Neural crest cell (in vitro differentiated cells): Measurements from ENCODE around the gene MIEF1. TPM values are rescaled to one million over a fixed set of nuclear protein-coding genes. Genes with fewer than 3 reads are reported as not detected.

ENCODE experiments used
- DNase-seq: peaks from one replicate; pipeline ENCODE4 v3.0.0; 2021; ENCODE audit warnings: low read depth, mixed read lengths, low spot score
- H3K27ac Mint-ChIP-seq: one replicate; pipeline ENCODE4 v1.8.0; 2021; ENCODE audit warnings: mild to moderate bottlenecking, mixed read lengths; ENCODE audit not compliant: unreplicated experiment
- H3K27me3 Mint-ChIP-seq: 2 replicates; pipeline ENCODE4 v1.8.0; 2021; ENCODE audit warnings: low read depth, mild to moderate bottlenecking, mixed read lengths
- H3K36me3 Mint-ChIP-seq: 2 replicates; pipeline ENCODE4 v1.8.0; 2021; ENCODE audit warnings: low read depth, mild to moderate bottlenecking, mixed read lengths
- H3K4me1 Mint-ChIP-seq: 2 replicates; pipeline ENCODE4 v1.8.0; 2021; ENCODE audit warnings: mixed read lengths
- H3K4me3 Mint-ChIP-seq: one replicate; pipeline ENCODE4 v1.8.0; 2021; ENCODE audit warnings: mild to moderate bottlenecking, mixed read lengths
- H3K9me3 Mint-ChIP-seq: 2 replicates; pipeline ENCODE4 v1.8.0; 2021; ENCODE audit warnings: mixed read lengths
- total RNA-seq: library from RNA; stranded (reverse); gene quantifications from 2 replicates; pipeline ENCODE4 v1.2.1, GENCODE V29; 2021
- TF ChIP-seq, protein P1 (sequence below): fragments of 200-600 bp; sonication (generic); conservative IDR thresholded peaks from 2 replicates; pipeline ENCODE4 v1.5.0; 2021; ENCODE audit warnings: antibody characterized with exemption, mild to moderate bottlenecking

Gene MIEF1
- total RNA-seq, 1 donor from 2014 or later: 45.0 TPM

DNA sequence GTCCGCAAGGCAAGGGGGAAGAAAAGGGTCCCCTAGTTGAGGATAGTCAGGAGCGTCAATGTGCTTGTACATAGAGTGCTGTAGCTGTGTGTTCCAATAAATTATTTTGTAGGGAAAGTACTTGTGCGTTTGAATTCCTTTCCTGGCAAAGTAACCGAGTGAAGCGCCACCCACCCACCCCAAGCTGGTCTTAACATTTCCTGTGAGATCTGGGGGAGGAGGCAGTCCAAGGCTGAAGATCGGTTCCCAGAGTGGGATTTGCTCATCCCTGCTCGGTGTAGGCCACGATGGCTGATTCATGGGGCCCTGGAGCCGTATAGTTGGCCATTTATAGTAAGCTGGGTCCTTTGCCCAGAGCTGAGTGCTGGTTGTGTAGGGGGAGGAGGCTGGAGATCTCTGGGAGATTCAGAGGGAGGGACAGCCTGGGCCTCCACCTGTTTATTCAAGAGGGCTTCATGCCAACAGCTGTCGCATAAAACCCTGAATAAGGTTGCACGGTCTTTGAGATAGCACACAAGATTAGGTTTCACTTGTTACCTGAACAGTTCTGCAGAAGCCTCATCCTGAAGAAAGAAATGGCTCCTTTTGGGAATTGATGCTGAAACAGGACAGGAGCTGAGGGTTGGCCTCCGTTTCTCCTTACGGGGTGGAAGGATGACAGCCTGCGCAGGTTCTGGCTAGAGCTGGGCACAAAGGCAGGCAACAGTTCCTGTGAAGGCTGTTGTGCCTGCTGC is 20.6 kb downstream of the MIEF1 start:
- Mint-ChIP-seq H3K9me3 (peaks cover 2% of the 10 kb centered on the region), H3K27me3 (peaks cover 47% of the 10 kb centered on the region), H3K36me3 (peaks cover 45% of the 10 kb centered on the region), H3K27ac (peak overlapping the region; percentile 99), H3K4me3 (peak overlapping the region; percentile 100), H3K4me1 (peaks cover 66% of the 10 kb centered on the region)
- TF ChIP-seq, protein P1, sequence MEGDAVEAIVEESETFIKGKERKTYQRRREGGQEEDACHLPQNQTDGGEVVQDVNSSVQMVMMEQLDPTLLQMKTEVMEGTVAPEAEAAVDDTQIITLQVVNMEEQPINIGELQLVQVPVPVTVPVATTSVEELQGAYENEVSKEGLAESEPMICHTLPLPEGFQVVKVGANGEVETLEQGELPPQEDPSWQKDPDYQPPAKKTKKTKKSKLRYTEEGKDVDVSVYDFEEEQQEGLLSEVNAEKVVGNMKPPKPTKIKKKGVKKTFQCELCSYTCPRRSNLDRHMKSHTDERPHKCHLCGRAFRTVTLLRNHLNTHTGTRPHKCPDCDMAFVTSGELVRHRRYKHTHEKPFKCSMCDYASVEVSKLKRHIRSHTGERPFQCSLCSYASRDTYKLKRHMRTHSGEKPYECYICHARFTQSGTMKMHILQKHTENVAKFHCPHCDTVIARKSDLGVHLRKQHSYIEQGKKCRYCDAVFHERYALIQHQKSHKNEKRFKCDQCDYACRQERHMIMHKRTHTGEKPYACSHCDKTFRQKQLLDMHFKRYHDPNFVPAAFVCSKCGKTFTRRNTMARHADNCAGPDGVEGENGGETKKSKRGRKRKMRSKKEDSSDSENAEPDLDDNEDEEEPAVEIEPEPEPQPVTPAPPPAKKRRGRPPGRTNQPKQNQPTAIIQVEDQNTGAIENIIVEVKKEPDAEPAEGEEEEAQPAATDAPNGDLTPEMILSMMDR: no peak
- no peak for DNase-seq

DNA sequence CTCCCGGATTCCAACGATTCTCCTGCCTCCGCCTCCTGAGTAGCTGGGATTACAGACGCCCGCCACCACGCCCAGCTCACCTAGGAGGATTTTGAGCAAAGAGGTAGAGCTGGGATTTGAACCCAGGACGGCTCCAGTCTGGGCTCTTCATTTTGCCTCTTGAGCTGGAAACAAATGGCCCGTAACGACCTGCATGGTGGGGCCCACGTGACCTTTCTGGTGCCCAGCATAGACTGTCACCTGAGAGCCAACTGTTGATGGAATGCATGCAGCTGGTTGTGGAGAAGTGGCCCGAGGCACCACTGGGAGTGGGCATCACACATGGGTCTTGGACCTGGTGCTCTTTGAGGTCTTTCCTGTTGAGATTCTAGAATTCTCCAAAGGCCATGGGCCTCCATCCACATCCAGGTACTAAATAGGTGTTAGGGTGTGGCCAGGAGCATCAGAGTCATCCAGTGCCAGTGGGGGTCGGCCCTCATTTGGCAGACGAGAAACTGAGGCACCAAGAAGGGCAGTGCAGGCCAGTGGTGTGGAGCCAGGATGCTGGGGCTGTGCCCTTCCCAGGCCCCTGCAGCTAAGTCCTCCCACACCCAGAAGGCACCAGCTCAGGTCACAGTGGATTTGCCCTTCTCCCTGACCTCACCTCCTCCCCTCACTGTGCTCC is 22.1 kb downstream of the MIEF1 start:
- no peak for DNase-seq
- TF ChIP-seq, protein P1: no peak
- Mint-ChIP-seq H3K36me3 (peaks cover 45% of the 10 kb centered on the region), H3K9me3 (peaks cover 2% of the 10 kb centered on the region), H3K4me3 (peak overlapping the region; percentile 88), H3K27me3 (peaks cover 53% of the 10 kb centered on the region), H3K4me1 (peaks cover 72% of the 10 kb centered on the region), H3K27ac (no peak overlapping the region)

DNA sequence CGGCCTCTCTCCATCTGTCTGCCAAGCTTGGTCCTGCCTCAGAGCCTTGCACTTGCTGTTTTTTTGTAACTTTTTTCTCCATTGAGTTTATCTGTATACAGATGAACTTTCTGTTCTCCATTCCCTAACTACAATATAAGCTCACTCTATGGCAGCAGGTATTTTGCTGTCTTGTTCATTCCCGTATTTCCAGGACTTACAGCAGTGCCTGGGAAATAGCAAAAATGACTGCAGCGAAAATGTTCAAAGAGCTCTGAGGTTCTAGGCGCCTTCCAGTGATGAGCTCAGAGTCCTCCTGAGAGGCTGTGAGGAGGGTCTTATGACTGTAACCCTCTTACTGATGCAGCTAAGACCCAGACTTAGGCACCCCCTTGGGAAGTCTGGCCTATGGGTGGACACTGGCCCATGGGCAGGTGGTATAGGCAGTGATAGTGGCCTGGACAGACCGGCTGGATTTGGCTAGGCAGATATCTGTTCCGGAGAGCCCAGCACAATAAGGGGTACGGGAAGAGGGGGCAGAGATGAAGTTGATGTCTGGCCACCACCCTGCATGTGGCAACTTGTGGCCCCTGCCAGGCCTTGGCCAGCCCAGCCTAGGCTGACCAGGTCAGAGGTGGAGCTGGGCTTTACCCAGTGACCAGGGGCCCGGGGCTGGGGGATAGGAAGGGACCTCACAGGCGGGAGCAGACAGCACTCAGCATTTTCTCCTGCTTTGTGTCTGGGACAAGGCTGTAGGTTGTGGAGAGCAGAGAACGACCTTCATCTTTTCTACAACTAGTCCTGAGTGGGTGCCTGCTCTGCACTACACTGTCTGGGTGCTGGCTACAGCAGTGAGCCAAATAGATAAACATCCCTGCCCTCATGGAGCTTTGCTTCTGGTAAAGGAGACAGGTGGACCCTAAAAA is 22.9 kb downstream of the MIEF1 start:
- DNase-seq: no peak
- Mint-ChIP-seq H3K27ac (no peak overlapping the region), H3K27me3 (peaks cover 49% of the 10 kb centered on the region), H3K9me3 (peaks cover 2% of the 10 kb centered on the region), H3K4me1 (peaks cover 76% of the 10 kb centered on the region), H3K4me3 (peak overlapping the region; percentile 88), H3K36me3 (peaks cover 45% of the 10 kb centered on the region)
- TF ChIP-seq, protein P1: no peak

DNA sequence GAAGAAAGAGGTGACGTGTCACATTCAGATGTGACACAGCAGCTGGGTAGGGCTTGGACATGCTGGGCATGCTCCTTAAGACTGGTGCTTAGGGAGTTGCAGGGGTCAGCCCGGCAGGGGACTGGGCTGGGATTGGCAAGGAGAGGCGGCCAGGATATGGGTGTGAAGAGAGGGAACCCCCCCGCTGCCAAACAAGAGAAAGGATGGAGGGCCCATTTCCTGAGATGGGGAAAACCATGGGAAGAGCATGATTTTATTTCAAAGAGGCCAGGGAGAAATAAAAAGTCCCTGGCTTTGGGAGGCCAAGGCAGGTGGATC is 23.5 kb downstream of the MIEF1 start:
- TF ChIP-seq, protein P1: no peak
- no peak for DNase-seq
- Mint-ChIP-seq H3K4me1 (peaks cover 73% of the 10 kb centered on the region), H3K4me3 (peak overlapping the region; percentile 88), H3K9me3 (no peaks in the 10 kb centered on the region), H3K36me3 (peaks cover 42% of the 10 kb centered on the region), H3K27me3 (peaks cover 44% of the 10 kb centered on the region), H3K27ac (no peak overlapping the region)

DNA sequence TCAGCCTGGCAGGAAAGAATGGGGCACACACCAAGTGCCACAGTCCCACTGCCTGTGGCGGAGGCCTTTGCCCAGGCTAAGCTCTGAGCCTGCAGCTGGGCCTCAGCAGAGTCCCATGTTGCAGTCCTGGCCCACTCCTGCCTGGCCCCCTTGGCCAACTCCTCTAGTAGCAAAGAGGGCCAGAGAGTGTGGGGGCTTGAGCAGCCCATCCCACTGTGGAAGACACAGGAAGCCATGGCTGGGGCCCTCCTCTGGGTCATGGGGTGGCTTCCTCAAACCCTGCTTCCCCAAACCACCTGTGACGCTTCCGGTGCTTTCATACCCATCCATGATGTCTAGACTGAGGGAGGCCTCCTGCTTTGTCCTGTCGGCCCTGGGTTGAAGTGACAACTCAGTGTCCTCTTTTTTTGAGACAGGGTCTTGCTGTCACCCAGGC is 24.7 kb downstream of the MIEF1 start:
- H3K4me1 Mint-ChIP-seq: peaks cover 81% of the 10 kb centered on the region
- TF ChIP-seq, protein P1: no peak
- no peak for DNase-seq

More for the DNA sequence above, 24.7 kb downstream of the MIEF1 start:
- Mint-ChIP-seq H3K27me3 (peaks cover 38% of the 10 kb centered on the region), H3K9me3 (no peaks in the 10 kb centered on the region), H3K27ac (no peak overlapping the region), H3K4me3 (peak overlapping the region; percentile 98), H3K36me3 (peaks cover 34% of the 10 kb centered on the region)
